Activated CD4-positive, CD25-positive, alpha-beta regulatory T cell treated with anti-CD3 and anti-CD28 coated beads, Interleukin-2, amount 50 U/mL, for 72 hours (primary cell): Measurements from ENCODE around the gene AP3D1.

Source experiments
- DNase-seq: peaks from one replicate; pipeline ENCODE4 v3.0.0; 2021

Gene AP3D1

GRCh38 chr19:2180881-2181632 is 29.7 kb upstream of the AP3D1 start:
- no peak for DNase-seq

GRCh38 chr19:2180114-2180513 is 28.7 kb upstream of the AP3D1 start:
- no peak for DNase-seq

GRCh38 chr19:2179095-2179494 is 27.7 kb upstream of the AP3D1 start:
- DNase-seq, result no peak

GRCh38 chr19:2176337-2176994 is 25.1 kb upstream of the AP3D1 start:
- no peak for DNase-seq

- DNase-seq, result no peak
Measured at GRCh38 chr19:2175742-2176141, 24.4 kb upstream of the AP3D1 start.

- DNase-seq, result no peak
Measured at GRCh38 chr19:2173767-2174577, 22.6 kb upstream of the AP3D1 start.

- no peak for DNase-seq
Measured at GRCh38 chr19:2173388-2173766, 22.0 kb upstream of the AP3D1 start.

GRCh38 chr19:2171349-2172145 is 20.2 kb upstream of the AP3D1 start:
- DNase-seq, result peak; percentile 82

GRCh38 chr19:2170987-2171348 is 19.6 kb upstream of the AP3D1 start:
- no peak for DNase-seq

GRCh38 chr19:2170219-2170618 is 18.9 kb upstream of the AP3D1 start:
- no peak for DNase-seq

GRCh38 chr19:2168619-2169424 is 17.5 kb upstream of the AP3D1 start:
- peak; percentile 88 for DNase-seq

GRCh38 chr19:2167896-2168618 is 16.7 kb upstream of the AP3D1 start:
- no peak for DNase-seq

- no peak for DNase-seq
Measured at GRCh38 chr19:2166741-2167738, 15.7 kb upstream of the AP3D1 start.

GRCh38 chr19:2164020-2164998 is 12.9 kb upstream of the AP3D1 start:
- no peak for DNase-seq

GRCh38 chr19:2160379-2160778 is 9.0 kb upstream of the AP3D1 start:
- no peak for DNase-seq

GRCh38 chr19:2157452-2157851 is 6.1 kb upstream of the AP3D1 start:
- DNase-seq, result no peak

- DNase-seq, result no peak
Measured at GRCh38 chr19:2154587-2155075, 3.3 kb upstream of the AP3D1 start.

GRCh38 chr19:2150794-2151338 is 500 bp downstream of the AP3D1 start:
- peak; percentile 57 for DNase-seq
